ENCODE results near the gene ACER2.

ACER2 gene

DNA sequence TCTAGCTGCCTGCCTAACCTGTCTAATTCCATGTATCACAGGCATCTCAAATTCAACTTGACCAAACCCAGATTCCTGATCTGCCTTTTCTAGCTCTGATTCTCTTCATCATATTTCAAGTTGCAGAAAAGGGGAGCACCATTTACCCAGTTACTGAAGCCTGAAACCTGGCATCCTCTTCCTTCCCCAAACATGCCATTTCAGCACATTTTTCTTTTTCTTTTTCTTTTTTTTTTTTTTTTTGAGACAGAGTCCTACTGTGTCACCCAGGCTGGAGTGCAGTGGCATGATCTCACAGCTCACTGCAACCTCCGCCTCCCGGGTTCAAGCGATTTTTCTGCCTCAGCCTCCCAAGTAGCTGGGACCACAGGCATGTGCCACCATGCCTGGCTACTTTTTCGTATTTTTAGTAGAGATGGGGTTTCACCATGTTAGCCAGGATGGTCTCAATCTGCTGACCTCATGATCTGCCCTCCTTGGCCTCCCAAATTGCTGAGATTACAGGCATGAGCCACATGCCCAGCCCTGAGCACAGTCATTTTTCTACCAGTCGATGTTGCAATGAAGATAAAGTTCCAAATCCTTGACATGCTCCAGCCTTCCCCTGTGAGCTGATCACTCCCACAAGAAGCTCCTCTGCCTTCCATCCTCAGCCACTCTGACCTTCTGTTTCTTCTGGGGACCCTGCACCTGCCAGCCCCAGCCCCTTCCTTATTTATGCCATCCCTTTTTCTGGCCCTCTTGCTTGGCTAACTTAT lies 32.2 kb downstream of the ACER2 start:
- Histone ChIP-seq H3K4me3 (ENCODE audit: low read depth, low read length) (no peak overlapping the region), H3K4me1 (no peaks in the 10 kb centered on the region), H3K27me3 (no peaks in the 10 kb centered on the region), H3K9me3 (no peaks in the 10 kb centered on the region), H3K36me3 (no peaks in the 10 kb centered on the region)
- DNase-seq = no peak
- TF ChIP-seq, protein P1, sequence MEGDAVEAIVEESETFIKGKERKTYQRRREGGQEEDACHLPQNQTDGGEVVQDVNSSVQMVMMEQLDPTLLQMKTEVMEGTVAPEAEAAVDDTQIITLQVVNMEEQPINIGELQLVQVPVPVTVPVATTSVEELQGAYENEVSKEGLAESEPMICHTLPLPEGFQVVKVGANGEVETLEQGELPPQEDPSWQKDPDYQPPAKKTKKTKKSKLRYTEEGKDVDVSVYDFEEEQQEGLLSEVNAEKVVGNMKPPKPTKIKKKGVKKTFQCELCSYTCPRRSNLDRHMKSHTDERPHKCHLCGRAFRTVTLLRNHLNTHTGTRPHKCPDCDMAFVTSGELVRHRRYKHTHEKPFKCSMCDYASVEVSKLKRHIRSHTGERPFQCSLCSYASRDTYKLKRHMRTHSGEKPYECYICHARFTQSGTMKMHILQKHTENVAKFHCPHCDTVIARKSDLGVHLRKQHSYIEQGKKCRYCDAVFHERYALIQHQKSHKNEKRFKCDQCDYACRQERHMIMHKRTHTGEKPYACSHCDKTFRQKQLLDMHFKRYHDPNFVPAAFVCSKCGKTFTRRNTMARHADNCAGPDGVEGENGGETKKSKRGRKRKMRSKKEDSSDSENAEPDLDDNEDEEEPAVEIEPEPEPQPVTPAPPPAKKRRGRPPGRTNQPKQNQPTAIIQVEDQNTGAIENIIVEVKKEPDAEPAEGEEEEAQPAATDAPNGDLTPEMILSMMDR (IDR thresholded peaks at IDR 0.05; ENCODE audit: low read depth, low read length) = no peak

DNA sequence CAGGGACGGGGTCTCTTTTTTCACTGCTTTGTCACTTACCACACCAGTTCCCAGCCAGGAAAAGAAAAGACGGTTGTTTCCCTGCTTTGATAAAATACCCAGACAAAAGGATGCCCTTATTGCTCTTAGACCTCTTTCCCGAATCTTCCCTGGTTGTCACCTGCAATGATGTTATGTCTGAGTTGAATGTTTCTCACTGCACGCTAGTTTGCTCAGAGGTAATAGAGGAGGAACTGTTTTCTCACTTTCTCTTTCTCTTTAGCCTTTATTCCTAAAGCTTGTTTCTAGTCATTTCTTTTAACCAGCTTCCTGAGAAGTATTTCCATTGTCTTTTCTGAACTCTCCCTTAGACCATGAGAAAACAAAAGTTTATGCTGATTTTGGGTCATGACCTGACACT lies 32.9 kb downstream of the ACER2 start:
- no peaks in the 10 kb centered on the region for H3K9me3 ChIP-seq
- no peaks in the 10 kb centered on the region for H3K4me1 ChIP-seq
- no peaks in the 10 kb centered on the region for H3K36me3 ChIP-seq
- H3K27me3 ChIP-seq = no peaks in the 10 kb centered on the region
- TF ChIP-seq, protein P1 (IDR thresholded peaks at IDR 0.05; ENCODE audit: low read depth, low read length) = no peak
- DNase-seq = no peak
- no peak overlapping the region for H3K4me3 ChIP-seq (ENCODE audit: low read depth, low read length)

DNA sequence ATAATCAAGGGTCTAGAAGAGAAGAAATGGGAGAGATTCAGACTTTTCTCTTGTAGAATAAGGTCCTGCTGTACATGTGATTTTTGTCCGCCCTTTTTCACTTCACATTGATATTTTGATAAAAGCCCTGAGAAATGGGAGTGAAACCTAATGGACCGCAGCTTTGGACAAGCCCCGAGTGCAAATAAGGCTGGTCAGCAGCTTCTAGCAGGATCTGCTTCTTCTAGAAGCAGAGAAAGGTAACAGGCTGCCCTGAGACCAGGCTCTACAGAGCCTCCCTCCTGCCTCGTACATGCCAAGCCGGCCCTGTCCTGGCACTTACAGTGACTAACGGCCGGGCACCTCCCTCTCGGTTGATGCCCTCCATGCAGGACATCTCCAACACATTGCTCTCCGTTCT lies 33.4 kb downstream of the ACER2 start:
- Histone ChIP-seq H3K27me3 (no peaks in the 10 kb centered on the region), H3K36me3 (no peaks in the 10 kb centered on the region), H3K9me3 (no peaks in the 10 kb centered on the region), H3K4me3 (ENCODE audit: low read depth, low read length) (no peak overlapping the region), H3K4me1 (no peaks in the 10 kb centered on the region)
- no peak for DNase-seq
- TF ChIP-seq, protein P1 (IDR thresholded peaks at IDR 0.05; ENCODE audit: low read depth, low read length) = no peak

DNA sequence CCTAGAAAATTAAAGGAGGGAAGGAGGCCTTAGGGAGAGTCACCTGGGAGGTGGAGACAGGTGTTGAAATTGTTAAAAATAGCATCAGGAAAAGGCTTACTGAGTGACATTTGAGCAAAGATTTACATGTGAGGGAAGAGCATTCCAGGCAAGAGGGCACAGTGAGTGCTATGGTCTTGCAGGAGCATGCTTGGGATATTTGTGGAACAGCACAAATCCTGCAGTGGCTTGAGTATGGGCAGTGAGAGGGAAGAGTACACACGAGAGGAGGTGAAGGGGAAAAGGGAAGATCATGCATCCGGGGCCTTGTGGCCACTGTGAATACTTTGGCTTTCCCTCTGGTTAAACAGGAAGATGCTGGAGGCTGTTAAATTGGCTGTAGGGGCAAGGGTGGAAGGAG lies 36.6 kb downstream of the ACER2 start:
- H3K4me3 ChIP-seq (ENCODE audit: low read depth, low read length) = no peak overlapping the region
- no peaks in the 10 kb centered on the region for H3K4me1 ChIP-seq
- H3K36me3 ChIP-seq = no peaks in the 10 kb centered on the region
- DNase-seq = no peak
- TF ChIP-seq, protein P1 (IDR thresholded peaks at IDR 0.05; ENCODE audit: low read depth, low read length) = no peak
- no peaks in the 10 kb centered on the region for H3K9me3 ChIP-seq
- no peaks in the 10 kb centered on the region for H3K27me3 ChIP-seq

DNA sequence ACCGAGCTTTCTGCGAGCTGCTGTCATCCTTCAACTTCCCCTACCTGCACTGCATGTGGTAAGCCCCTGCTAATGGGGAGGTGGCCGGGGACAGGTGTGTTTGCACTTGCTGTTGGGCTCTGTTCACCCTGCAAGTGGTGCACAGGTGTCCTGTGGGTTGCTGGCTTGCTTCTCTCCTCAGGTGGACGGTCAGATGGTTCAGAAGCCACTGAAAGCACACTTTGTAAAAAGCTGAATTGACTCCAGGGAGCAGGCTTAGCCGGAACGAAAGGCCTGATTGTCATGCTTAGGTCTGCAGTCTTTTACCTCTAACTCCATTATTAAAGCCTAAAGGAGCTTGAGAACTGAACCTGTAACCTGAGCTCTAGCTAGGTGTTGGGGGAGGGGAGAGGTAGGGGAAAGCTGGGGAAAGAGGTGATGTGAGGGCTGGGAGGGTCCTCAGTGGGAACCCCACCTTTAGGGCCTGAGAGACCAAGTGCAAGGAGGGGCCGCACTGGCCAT lies 37.6 kb downstream of the ACER2 start:
- TF ChIP-seq, protein P1 (IDR thresholded peaks at IDR 0.05; ENCODE audit: low read depth, low read length) = no peak
- Histone ChIP-seq H3K36me3 (no peaks in the 10 kb centered on the region), H3K4me1 (no peaks in the 10 kb centered on the region), H3K27me3 (no peaks in the 10 kb centered on the region), H3K4me3 (ENCODE audit: low read depth, low read length) (no peak overlapping the region), H3K9me3 (no peaks in the 10 kb centered on the region)
- no peak for DNase-seq
